ENCODE measurements around the gene CEP76.
A peak's percentile ranks its signal among the peaks of the same experiment; 100 is the strongest.
"Not testable (repeated sequence)": the region's sequence is repeated elsewhere in the genome, so short reads cannot be mapped to it uniquely, and the experiment has no call there.

Gene CEP76

DNA sequence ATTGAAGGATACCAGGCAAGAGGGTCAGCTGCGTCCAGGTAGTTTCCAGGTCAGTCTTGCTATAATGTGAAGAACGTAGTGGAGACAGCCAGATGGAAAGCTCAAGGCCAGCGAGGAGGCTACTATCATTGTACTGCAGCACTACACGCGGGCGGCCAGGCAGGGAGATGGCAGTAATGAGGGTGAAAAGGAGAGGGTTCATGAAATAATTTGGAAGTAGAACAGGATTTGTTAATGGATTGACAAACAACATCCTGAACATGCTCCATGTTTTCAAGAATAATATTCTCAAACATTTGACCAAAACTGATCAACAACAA lies 61.7 kb downstream of the CEP76 start:
- DNase-seq (ENCODE audit: low spot score): no peak

GRCh38 chr18:12639990-12640880 lies 62.3 kb downstream of the CEP76 start:
- peak; percentile 60 for DNase-seq (ENCODE audit: low spot score)

GRCh38 chr18:12638644-12639124 lies 63.8 kb downstream of the CEP76 start:
- DNase-seq (ENCODE audit: low spot score): no peak

DNA sequence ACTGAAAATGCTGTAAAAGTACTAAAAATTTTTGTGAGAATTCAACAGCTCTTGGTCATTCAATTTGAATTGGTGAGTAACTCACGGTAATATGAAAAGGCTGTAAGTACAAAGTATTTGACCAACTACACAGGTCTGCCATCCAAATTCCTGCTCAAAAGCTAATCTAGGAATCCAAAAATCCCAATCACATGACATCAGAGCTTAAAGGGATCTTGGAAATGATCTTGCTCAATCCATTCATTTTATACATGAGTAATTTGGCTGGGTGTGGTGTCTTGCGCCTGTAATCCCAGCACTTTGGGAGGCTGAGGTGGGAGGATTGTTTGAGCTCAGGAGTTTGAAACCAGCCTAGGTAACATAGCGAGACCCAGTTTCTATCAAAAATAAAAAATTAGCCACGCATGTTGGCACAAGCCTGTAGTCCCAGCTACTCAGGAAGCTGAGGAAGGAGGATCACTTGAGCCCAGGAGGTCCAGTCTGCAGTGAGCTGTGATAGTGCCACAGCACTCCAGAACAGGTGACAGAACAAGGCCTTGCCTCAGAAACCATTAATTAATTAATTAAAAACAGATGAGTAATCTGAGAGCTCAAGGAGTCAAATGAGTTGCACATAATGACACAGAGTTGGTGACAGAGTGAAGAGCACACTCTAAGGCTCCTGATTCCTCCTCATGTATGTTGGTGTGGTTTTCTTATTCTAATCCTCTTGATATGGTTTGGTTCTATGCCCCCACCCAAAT lies 64.5 kb downstream of the CEP76 start:
- DNase-seq (ENCODE audit: low spot score): no peak

GRCh38 chr18:12637393-12637792 lies 65.1 kb downstream of the CEP76 start:
- no peak for DNase-seq (ENCODE audit: low spot score)

GRCh38 chr18:12631831-12632477 lies 70.6 kb downstream of the CEP76 start:
- DNase-seq (ENCODE audit: low spot score): no peak

GRCh38 chr18:12630136-12630535 lies 72.4 kb downstream of the CEP76 start:
- DNase-seq (ENCODE audit: low spot score): no peak

GRCh38 chr18:12628706-12629702 lies 73.5 kb downstream of the CEP76 start:
- peak; percentile 48 for DNase-seq (ENCODE audit: low spot score)

DNA sequence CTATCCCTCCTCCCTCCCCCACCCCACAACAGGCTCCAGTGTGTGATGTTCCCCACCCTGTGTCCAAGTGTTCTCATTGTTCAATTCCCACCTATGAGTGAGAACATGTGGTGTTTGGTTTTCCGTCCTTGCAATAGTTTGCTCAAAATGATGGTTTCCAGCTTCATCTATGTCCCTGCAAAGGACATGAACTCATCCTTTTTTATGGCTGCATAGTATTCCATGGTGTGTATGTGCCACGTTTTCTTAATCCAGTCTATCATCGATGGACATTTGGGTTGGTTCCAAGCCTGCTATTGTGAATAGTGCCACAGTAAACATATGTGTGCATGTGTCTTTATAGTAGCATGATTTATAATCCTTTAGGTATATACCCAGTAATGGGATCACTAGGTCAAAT lies 75.3 kb downstream of the CEP76 start:
- not testable (repeated sequence) for DNase-seq (ENCODE audit: low spot score)

DNA sequence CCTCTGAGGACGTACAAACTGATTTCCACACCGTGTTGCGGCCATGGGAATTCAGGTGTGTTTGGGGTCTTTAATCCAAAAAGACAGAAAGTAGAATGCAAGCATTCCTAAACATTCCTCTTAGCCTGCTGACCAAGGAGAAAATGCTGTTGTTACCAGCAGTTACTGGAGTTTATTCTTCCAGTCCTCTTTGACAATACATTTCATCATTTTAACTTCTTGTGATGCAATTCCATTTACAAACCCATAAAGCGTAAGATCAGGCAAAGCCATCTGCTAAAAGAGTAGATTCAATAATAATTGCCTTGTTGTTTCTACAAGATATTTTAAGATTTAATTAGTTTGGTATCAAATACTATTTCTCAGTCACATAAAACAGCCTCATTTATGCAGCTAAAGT lies 77.3 kb downstream of the CEP76 start:
- no peak for DNase-seq (ENCODE audit: low spot score)
